ENCODE results near the gene IGSF21. TPM values are rescaled to one million over a fixed set of nuclear protein-coding genes. Genes with fewer than 3 reads are reported as not detected.

Gene IGSF21
- total RNA-seq, 2 experiments from 2014 or later: not detected

GRCh38 chr1:18283601-18284385, 176.2 kb downstream of the IGSF21 start:
- Mint-ChIP-seq H3K27ac (no peak overlapping the region), H3K27me3 (ENCODE audit: low read depth) (peaks cover 17% of the 10 kb centered on the region), H3K4me3 (no peak overlapping the region), H3K9me3 (no peaks in the 10 kb centered on the region), H3K4me1 (ENCODE audit: low read depth) (no peaks in the 10 kb centered on the region), H3K36me3 (ENCODE audit: low read depth) (no peaks in the 10 kb centered on the region)
- no peak for DNase-seq
- CTCF ChIA-PET: interaction anchor here (0.6 kb wide), 1 partner anchor 15 kb away, joined by 3 read pairs; no protein-coding TSS in a partner anchor
- intact Hi-C loops (cut with micrococcal nuclease): no loop called here

DNA sequence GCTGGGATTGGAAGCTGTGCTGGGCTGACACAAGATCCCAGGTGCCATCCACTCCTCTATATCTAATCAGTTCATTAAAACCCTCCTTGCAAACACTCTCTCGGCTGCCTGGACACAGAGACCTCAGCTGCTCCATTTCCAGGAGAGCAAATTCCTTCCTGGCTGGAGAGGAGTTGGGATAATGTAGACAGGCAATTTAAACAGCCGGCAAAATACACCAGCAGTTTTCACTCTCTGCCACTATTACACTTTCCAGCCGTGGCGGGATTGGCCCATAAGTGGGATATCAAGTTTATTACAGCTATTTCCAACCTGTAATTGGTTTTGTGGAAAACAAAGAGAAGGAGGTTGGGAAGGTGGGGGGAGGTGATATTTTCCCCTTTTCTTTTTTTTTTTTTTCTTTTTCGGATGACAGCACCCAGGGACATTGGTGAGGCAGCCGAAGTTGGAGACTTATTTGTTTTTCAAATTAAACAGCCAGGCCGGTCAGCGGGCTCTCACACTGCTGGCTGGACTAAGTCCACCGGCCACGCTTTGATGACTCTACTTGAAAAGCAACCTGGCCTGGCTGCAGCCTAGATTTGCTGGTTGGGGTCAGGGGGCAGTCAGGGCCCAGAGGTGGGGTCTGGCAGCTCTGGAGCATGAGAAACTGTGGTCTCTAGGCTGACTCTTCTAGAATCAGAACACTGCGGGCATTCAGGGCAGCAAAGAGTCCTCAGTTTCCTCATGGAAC, 177.4 kb downstream of the IGSF21 start:
- H3K36me3 Mint-ChIP-seq (ENCODE audit: low read depth): no peaks in the 10 kb centered on the region
- DNase-seq: no peak
- CTCF ChIA-PET: no interaction called here
- H3K27ac Mint-ChIP-seq: no peak overlapping the region
- H3K9me3 Mint-ChIP-seq: no peaks in the 10 kb centered on the region
- peaks cover 17% of the 10 kb centered on the region for H3K27me3 Mint-ChIP-seq (ENCODE audit: low read depth)
- no peak overlapping the region for H3K4me3 Mint-ChIP-seq
- intact Hi-C loops (cut with micrococcal nuclease): no loop called here
- H3K4me1 Mint-ChIP-seq (ENCODE audit: low read depth): no peaks in the 10 kb centered on the region

DNA sequence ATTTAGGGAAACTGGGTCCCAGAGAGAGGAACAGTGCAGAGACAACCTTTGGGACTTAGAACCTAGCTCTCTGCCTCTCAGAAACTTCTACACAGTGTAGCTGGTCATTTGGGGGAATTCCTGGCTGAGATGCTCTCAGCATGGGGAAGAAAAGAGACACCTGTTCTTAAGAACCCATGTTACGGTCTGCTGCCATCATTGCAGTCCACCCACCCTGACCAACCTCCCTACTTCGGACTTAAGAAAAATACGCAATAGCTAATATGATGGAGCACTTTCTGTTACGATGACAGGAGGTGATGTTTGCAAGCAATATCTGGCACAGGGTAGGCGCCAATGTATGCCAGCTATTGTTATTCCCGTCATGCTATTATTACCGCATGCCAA, 177.9 kb downstream of the IGSF21 start:
- no peak for DNase-seq
- no peaks in the 10 kb centered on the region for H3K9me3 Mint-ChIP-seq
- H3K36me3 Mint-ChIP-seq (ENCODE audit: low read depth): no peaks in the 10 kb centered on the region
- H3K27me3 Mint-ChIP-seq (ENCODE audit: low read depth): peaks cover 20% of the 10 kb centered on the region
- no peaks in the 10 kb centered on the region for H3K4me1 Mint-ChIP-seq (ENCODE audit: low read depth)
- H3K27ac Mint-ChIP-seq: no peak overlapping the region
- intact Hi-C loops (cut with micrococcal nuclease): no loop called here
- CTCF ChIA-PET: no interaction called here
- H3K4me3 Mint-ChIP-seq: no peak overlapping the region

DNA sequence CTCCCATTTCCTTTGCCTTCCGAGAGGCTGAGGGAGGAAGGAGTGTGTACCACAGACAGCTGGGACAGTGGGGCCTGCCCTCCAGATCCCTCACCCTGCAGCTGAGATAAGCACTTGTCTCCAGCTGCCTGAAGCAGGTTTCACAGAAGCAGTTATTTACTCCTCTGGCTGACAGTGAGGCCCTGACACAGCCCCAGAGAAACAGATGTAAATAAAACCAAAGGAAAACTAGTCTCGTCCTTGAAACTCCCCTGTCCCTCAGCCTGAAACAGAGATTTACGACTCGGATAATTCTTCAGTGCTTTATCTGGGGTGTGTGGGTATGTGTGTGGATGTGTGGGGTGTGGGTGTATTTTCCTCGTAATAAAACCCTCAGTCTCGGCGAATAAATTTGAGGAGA, 181.1 kb downstream of the IGSF21 start:
- Mint-ChIP-seq H3K27ac (no peak overlapping the region), H3K36me3 (ENCODE audit: low read depth) (no peaks in the 10 kb centered on the region), H3K4me3 (no peak overlapping the region), H3K27me3 (ENCODE audit: low read depth) (peaks cover 20% of the 10 kb centered on the region), H3K4me1 (ENCODE audit: low read depth) (no peaks in the 10 kb centered on the region), H3K9me3 (no peaks in the 10 kb centered on the region)
- no peak for DNase-seq
- intact Hi-C loops (cut with micrococcal nuclease): no loop called here
- CTCF ChIA-PET: no interaction called here

DNA sequence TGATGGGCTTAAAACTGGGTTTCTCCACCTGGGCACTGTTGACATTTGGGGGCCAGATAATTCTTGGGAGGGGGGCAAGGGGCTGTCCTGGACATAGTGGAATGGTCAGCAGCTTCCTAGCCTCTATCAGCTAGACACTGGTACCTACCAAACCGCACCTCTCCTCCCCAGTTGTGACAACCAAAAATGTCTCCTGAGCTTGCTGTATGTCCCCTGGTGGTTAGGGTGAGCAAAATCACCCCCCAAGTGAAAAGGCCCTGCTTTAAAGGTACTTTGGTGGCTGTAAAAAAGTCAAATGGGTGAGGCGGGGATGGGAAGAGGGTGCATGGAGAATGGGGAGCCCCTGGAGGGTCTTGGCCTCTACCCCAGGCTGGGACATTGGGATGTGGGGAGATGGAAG, 182.0 kb downstream of the IGSF21 start:
- H3K4me3 Mint-ChIP-seq: no peak overlapping the region
- peaks cover 25% of the 10 kb centered on the region for H3K27me3 Mint-ChIP-seq (ENCODE audit: low read depth)
- no peak overlapping the region for H3K27ac Mint-ChIP-seq
- CTCF ChIA-PET: no interaction called here
- H3K36me3 Mint-ChIP-seq (ENCODE audit: low read depth): peaks cover 1% of the 10 kb centered on the region
- intact Hi-C loops (cut with micrococcal nuclease): no loop called here
- no peaks in the 10 kb centered on the region for H3K9me3 Mint-ChIP-seq
- H3K4me1 Mint-ChIP-seq (ENCODE audit: low read depth): no peaks in the 10 kb centered on the region
- no peak for DNase-seq

GRCh38 chr1:18290740-18291412, 183.3 kb downstream of the IGSF21 start:
- intact Hi-C loops (cut with micrococcal nuclease): no loop called here
- Mint-ChIP-seq H3K4me3 (no peak overlapping the region), H3K27ac (no peak overlapping the region), H3K9me3 (no peaks in the 10 kb centered on the region), H3K4me1 (ENCODE audit: low read depth) (no peaks in the 10 kb centered on the region), H3K27me3 (ENCODE audit: low read depth) (peaks cover 22% of the 10 kb centered on the region), H3K36me3 (ENCODE audit: low read depth) (peaks cover 1% of the 10 kb centered on the region)
- DNase-seq: no peak
- CTCF ChIA-PET: no interaction called here

GRCh38 chr1:18292531-18292930, 184.9 kb downstream of the IGSF21 start:
- CTCF ChIA-PET: no interaction called here
- H3K4me1 Mint-ChIP-seq (ENCODE audit: low read depth): no peaks in the 10 kb centered on the region

DNA sequence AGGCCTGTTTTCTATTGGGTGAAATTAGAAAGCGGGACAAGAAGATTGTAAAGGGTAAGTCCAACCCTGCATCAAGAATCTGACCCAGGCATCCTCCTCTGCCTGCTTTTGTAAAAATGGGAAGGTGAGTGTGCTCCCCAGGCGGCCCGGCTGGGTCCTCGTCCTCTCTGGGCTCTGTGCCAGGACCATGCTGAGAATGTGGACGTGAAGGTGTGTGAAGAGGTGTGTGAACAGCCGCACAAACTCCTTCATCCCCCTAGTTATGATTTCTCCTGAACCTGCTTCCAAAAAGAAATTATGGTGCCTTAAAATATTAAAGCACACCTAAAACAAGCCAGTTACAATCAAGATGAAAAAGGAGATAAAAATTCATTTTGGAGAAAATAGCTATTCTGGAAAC, 185.7 kb downstream of the IGSF21 start:
- no peak overlapping the region for H3K27ac Mint-ChIP-seq
- CTCF ChIA-PET: no interaction called here
- no peaks in the 10 kb centered on the region for H3K4me1 Mint-ChIP-seq (ENCODE audit: low read depth)
- peaks cover 39% of the 10 kb centered on the region for H3K27me3 Mint-ChIP-seq (ENCODE audit: low read depth)
- DNase-seq: no peak
- H3K36me3 Mint-ChIP-seq (ENCODE audit: low read depth): peaks cover 1% of the 10 kb centered on the region
- no peaks in the 10 kb centered on the region for H3K9me3 Mint-ChIP-seq
- H3K4me3 Mint-ChIP-seq: no peak overlapping the region
- intact Hi-C loops (cut with micrococcal nuclease): no loop called here

More at GRCh38 chr1:18292531-18292930, 184.9 kb downstream of the IGSF21 start:
- no peak for DNase-seq
- no peak overlapping the region for H3K27ac Mint-ChIP-seq
- H3K4me3 Mint-ChIP-seq: no peak overlapping the region
- H3K9me3 Mint-ChIP-seq: no peaks in the 10 kb centered on the region
- intact Hi-C loops (cut with micrococcal nuclease): no loop called here
- H3K27me3 Mint-ChIP-seq (ENCODE audit: low read depth): peaks cover 33% of the 10 kb centered on the region
- H3K36me3 Mint-ChIP-seq (ENCODE audit: low read depth): peaks cover 1% of the 10 kb centered on the region

- Mint-ChIP-seq H3K36me3 (ENCODE audit: low read depth) (peaks cover 1% of the 10 kb centered on the region), H3K4me1 (ENCODE audit: low read depth) (no peaks in the 10 kb centered on the region), H3K4me3 (no peak overlapping the region), H3K27me3 (ENCODE audit: low read depth) (peaks cover 49% of the 10 kb centered on the region), H3K27ac (no peak overlapping the region), H3K9me3 (no peaks in the 10 kb centered on the region)
- intact Hi-C loops (cut with micrococcal nuclease): loop anchor here (5.0 kb wide), 1 partner anchor 288 kb away; no protein-coding TSS in a partner anchor
- CTCF ChIA-PET: no interaction called here
- DNase-seq: no peak
Measured at GRCh38 chr1:18294437-18295176, 187.0 kb downstream of the IGSF21 start.

DNA sequence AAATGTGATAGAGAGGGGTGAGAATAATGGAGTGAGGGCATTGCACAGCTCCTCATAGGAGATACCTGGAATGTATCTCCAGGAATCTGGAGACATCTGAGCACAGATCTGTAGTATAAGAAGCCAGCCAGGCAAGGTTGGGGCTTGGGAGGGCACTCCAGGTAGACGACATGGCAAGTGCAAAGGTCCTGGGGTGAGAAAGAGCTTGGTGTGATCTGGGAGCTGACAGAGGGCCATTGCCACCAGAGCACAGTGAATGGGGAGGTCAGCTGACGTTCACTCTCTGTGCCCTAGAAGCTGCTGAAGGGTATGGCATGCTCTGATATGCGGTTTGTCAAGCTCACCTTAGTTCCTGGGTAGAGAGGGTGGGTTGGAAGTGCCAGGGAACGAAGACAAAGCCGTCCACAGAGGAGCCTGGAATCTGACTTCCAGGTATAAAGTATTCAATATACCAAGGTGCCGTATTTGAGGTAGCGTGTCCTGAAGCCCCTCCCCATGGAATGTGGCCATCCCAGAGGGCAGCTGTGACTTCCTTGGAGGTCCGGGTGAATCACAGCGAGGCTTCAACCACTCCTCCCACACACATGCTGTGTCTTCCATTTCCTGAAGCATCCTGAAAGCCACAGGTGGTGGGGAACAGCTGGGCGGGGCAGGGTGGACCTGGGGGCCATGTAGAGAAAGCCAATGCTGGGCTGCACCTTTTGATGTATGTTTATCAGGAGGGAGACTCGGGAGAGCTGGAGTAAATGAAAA, 190.5 kb downstream of the IGSF21 start:
- H3K9me3 Mint-ChIP-seq: no peaks in the 10 kb centered on the region
- H3K4me1 Mint-ChIP-seq (ENCODE audit: low read depth): no peaks in the 10 kb centered on the region
- H3K27ac Mint-ChIP-seq: no peak overlapping the region
- intact Hi-C loops (cut with micrococcal nuclease): loop anchor here (5.0 kb wide), 1 partner anchor 284 kb away; no protein-coding TSS in a partner anchor
- H3K36me3 Mint-ChIP-seq (ENCODE audit: low read depth): peaks cover 1% of the 10 kb centered on the region
- H3K27me3 Mint-ChIP-seq (ENCODE audit: low read depth): peaks cover 43% of the 10 kb centered on the region
- CTCF ChIA-PET: interaction anchor here (0.9 to 1.8 kb wide), 4 partner anchors 11 to 643 kb away, joined by 3 to 6 read pairs (median 4); no protein-coding TSS in a partner anchor
- no peak overlapping the region for H3K4me3 Mint-ChIP-seq
- no peak for DNase-seq

- H3K27me3 Mint-ChIP-seq (ENCODE audit: low read depth): peaks cover 36% of the 10 kb centered on the region
- CTCF ChIA-PET: interaction anchor here (0.5 to 1.8 kb wide), 9 partner anchors 10 to 645 kb away, joined by 3 to 6 read pairs (median 3); no protein-coding TSS in a partner anchor
- intact Hi-C loops (cut with micrococcal nuclease): loop anchor here (5.0 kb wide), 2 partner anchors 283 to 637 kb away; no protein-coding TSS in a partner anchor
- DNase-seq: peak; percentile 22
- no peak overlapping the region for H3K4me3 Mint-ChIP-seq
- H3K36me3 Mint-ChIP-seq (ENCODE audit: low read depth): no peaks in the 10 kb centered on the region
- H3K4me1 Mint-ChIP-seq (ENCODE audit: low read depth): no peaks in the 10 kb centered on the region
- no peaks in the 10 kb centered on the region for H3K9me3 Mint-ChIP-seq
- no peak overlapping the region for H3K27ac Mint-ChIP-seq
Measured at GRCh38 chr1:18299441-18300338, 192.1 kb downstream of the IGSF21 start.

Data from activated naive CD4-positive, alpha-beta T cell treated with anti-CD3 and anti-CD28 coated beads for 36 hours (primary cell).